GM23248 (cell line): ENCODE results near the gene PTPRN2. TPM values are rescaled to one million over a fixed set of nuclear protein-coding genes. Genes with fewer than 3 reads are reported as not detected.

ENCODE experiments used
- DNase-seq: peaks from one replicate; pipeline ENCODE4 v3.0.0-alpha.2; 2015
- H2AFZ ChIP-seq: fragments of 200-600 bp; sonication (generic); 2 replicates; pipeline ENCODE4 v1.6.1; 2016; ENCODE audit warnings: antibody characterized with exemption
- H3F3A ChIP-seq: fragments of 200-600 bp; sonication (generic); 2 replicates; pipeline ENCODE4 v1.6.1; 2016; ENCODE audit warnings: mild to moderate bottlenecking, antibody characterized with exemption, mixed run types; ENCODE audit not compliant: insufficient read depth
- H3K27ac ChIP-seq: fragments of 200-600 bp; sonication (generic); 2 replicates; pipeline ENCODE4 v1.5.1; 2016; ENCODE audit warnings: mild to moderate bottlenecking
- H3K27me3 ChIP-seq: fragments of 200-600 bp; sonication (generic); replicated peaks from 2 replicates; pipeline ENCODE4 v1.6.1; 2016; ENCODE audit warnings: mild to moderate bottlenecking; ENCODE audit not compliant: insufficient read depth
- H3K36me3 ChIP-seq: fragments of 200-600 bp; sonication (generic); 2 replicates; pipeline ENCODE4 v1.6.1; 2016; ENCODE audit warnings: low read depth, mild to moderate bottlenecking
- H3K4me1 ChIP-seq: fragments of 200-600 bp; sonication (generic); 2 replicates; pipeline ENCODE4 v1.6.1; 2016; ENCODE audit warnings: mild to moderate bottlenecking; ENCODE audit not compliant: insufficient read depth
- H3K4me2 ChIP-seq: fragments of 200-600 bp; sonication (generic); one replicate; pipeline ENCODE4 v1.6.1; 2016; ENCODE audit warnings: mild to moderate bottlenecking; ENCODE audit not compliant: unreplicated experiment
- H3K4me3 ChIP-seq: fragments of 200-600 bp; sonication (generic); 2 replicates; pipeline ENCODE4 v1.5.1; 2016; ENCODE audit warnings: mild to moderate bottlenecking
- H3K79me2 ChIP-seq: fragments of 200-600 bp; sonication (generic); 2 replicates; pipeline ENCODE4 v1.6.1; 2016; ENCODE audit warnings: mild to moderate bottlenecking; ENCODE audit not compliant: insufficient read depth
- H3K9ac ChIP-seq: fragments of 200-600 bp; sonication (generic); 2 replicates; pipeline ENCODE4 v1.6.1; 2016; ENCODE audit warnings: mild to moderate bottlenecking
- H3K9me2 ChIP-seq: fragments of 200-600 bp; sonication (generic); 2 replicates; pipeline ENCODE4 v1.6.1; 2016; ENCODE audit warnings: mixed run types, mild to moderate bottlenecking, moderate library complexity; ENCODE audit not compliant: insufficient read depth
- H3K9me3 ChIP-seq: fragments of 200-600 bp; sonication (generic); one replicate; pipeline ENCODE4 v1.6.1; 2017; ENCODE audit warnings: low read depth
- H4K20me1 ChIP-seq: fragments of 200-600 bp; sonication (generic); 2 replicates; pipeline ENCODE4 v1.6.0; 2016; ENCODE audit not compliant: insufficient read depth
- EZH2 ChIP-seq: fragments of 200-600 bp; sonication (generic); IDR thresholded peaks from 2 replicates; pipeline ENCODE4 v1.6.1; 2018; ENCODE audit warnings: antibody characterized with exemption, mild to moderate bottlenecking; ENCODE audit not compliant: insufficient read depth, poor library complexity, severe bottlenecking
- EZH2phosphoT487 ChIP-seq: fragments of 200-600 bp; sonication (generic); IDR thresholded peaks from 2 replicates; pipeline ENCODE4 v1.6.1; 2018; ENCODE audit warnings: antibody characterized with exemption, moderate library complexity, mild to moderate bottlenecking, low read depth; ENCODE audit not compliant: insufficient read depth
- WGBS, 2 experiments: methylation state at CpG; one replicate each; pipeline ENCODE4 v1.1.6; 2015 to 2017; ENCODE audit warnings: low lambda C conversion rate in 2 of 2, low coverage in 1 of 2; ENCODE audit errors: missing lambda C conversion rate in 2 of 2; 5-methylcytosine and 5-hydroxymethylcytosine counted together
- in situ Hi-C: fragments of 300-500 bp; cut with MboI; formaldehyde crosslinking; loops from 2 replicates; pipeline ENCODE4 v1.15.0; 2020
- polyA plus RNA-seq: library from polyadenylated mRNA; unstranded; fragments of >200 nt; fragmentation: Nextera tagmentation; extraction: Ambion mirVana; gene quantifications from 2 replicates; pipeline ENCODE4 v1.2.1, GENCODE V29; 2016
- total RNA-seq: library from RNA; depleted of rRNA; stranded (reverse); fragments of >200 nt; shearing (Covaris generic); gene quantifications from 2 replicates; pipeline ENCODE4 v1.2.3, GENCODE V29; 2014

The PTPRN2 gene
- total and polyA plus RNA-seq, 2 experiments from 2014 or later: 0.13 TPM; not detected in 1

DNA sequence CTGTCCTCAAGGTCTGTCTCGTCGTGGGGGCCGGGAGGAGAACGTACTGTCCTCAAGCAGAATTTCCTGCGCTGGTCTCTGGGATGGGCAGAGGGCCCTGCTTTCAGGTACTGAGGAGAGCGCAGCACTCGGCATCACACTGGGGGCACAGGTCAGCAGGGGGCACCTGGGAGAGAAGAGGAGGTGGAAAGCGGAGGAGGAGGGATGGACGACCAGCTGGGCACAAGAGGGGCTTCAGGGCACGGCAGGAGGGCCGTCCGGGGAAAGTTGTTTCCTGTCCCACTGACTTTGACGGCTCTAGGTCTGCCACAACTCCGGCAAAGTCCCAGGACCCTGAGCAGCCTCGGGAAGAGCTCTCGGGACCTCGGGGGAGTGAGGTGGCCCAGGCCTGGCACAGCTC lies 714.0 kb downstream of the PTPRN2 start:
- no peaks in the 10 kb centered on the region for H3K27me3 ChIP-seq
- no peak for DNase-seq
- H3K4me2 ChIP-seq: no peak overlapping the region
- no peak overlapping the region for H3K9ac ChIP-seq
- no peak overlapping the region for H3K4me3 ChIP-seq
- no peak overlapping the region for H3K27ac ChIP-seq
- H3K4me1 ChIP-seq: no peaks in the 10 kb centered on the region
- in situ Hi-C loops: no loop called here
- no peaks in the 10 kb centered on the region for H3F3A ChIP-seq
- H3K9me2 ChIP-seq: no peaks in the 10 kb centered on the region
- H3K9me3 ChIP-seq: no peaks in the 10 kb centered on the region
- H4K20me1 ChIP-seq: no peaks in the 10 kb centered on the region
- H3K36me3 ChIP-seq: no peaks in the 10 kb centered on the region
- TF ChIP-seq EZH2 (no peak), EZH2phosphoT487 (no peak)
- no peak overlapping the region for H2AFZ ChIP-seq
- no peaks in the 10 kb centered on the region for H3K79me2 ChIP-seq
- WGBS, 2 experiments: 35 to 36% methylated on average over 17 of the region's 17 CpGs

DNA sequence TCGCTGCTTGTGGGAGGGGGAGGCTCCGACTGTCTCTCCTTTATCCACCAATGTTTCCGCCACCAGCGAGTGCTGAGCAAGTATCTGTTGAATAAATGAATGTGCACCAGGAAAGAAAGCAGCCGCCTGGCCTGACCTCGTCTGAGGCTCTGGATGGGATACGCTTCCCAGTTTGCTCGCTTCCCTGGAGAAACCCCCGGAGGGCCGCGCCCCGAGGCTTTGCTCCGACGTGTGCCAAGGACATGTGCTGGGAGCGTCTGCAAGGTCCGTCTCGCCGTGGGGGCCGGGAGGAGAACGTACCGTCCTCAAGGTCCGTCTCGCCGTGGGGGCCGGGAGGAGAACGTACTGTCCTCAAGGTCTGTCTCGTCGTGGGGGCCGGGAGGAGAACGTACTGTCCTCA lies 714.4 kb downstream of the PTPRN2 start:
- no peak for DNase-seq
- Histone ChIP-seq H2AFZ (no peak overlapping the region), H3K9ac (no peak overlapping the region), H3K27ac (no peak overlapping the region), H3K4me1 (no peaks in the 10 kb centered on the region), H3K27me3 (no peaks in the 10 kb centered on the region), H3F3A (no peaks in the 10 kb centered on the region), H3K4me2 (no peak overlapping the region), H3K9me3 (no peaks in the 10 kb centered on the region), H4K20me1 (no peaks in the 10 kb centered on the region), H3K4me3 (no peak overlapping the region), H3K9me2 (no peaks in the 10 kb centered on the region), H3K79me2 (no peaks in the 10 kb centered on the region), H3K36me3 (no peaks in the 10 kb centered on the region)
- TF ChIP-seq EZH2phosphoT487 (no peak), EZH2 (no peak)
- in situ Hi-C loops: no loop called here
- WGBS, 2 experiments: 57 to 60% methylated on average over 23 to 28 of the region's 30 CpGs

DNA sequence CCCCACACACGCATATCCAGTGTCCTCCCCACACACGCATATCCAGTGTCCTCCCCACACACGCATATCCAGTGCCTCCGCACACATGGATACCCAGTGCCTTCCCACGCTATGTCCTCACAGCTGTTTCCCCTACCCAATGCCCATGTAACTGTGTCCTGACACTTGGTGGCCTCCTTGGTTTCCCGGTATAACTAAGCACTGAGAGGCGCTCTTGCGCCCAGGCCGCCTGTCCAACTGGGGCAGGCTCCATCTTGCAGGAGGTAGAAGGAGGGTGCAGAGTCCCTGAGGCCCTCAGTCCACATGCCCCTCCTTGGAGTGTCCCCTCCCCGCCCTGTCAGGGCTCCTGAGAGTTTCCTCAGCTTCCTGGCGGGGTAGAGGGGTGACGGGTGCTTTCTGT lies 715.2 kb downstream of the PTPRN2 start:
- Histone ChIP-seq H3K79me2 (no peaks in the 10 kb centered on the region), H2AFZ (no peak overlapping the region), H3K4me1 (no peaks in the 10 kb centered on the region), H3K27ac (no peak overlapping the region), H3F3A (no peaks in the 10 kb centered on the region), H3K27me3 (no peaks in the 10 kb centered on the region), H4K20me1 (no peaks in the 10 kb centered on the region), H3K4me2 (no peak overlapping the region), H3K4me3 (no peak overlapping the region), H3K36me3 (no peaks in the 10 kb centered on the region), H3K9me2 (no peaks in the 10 kb centered on the region), H3K9ac (no peak overlapping the region), H3K9me3 (no peaks in the 10 kb centered on the region)
- no peak for DNase-seq
- no peak for TF ChIP-seq EZH2
- no peak for TF ChIP-seq EZH2phosphoT487
- 50 to 61% methylated on average over 11 to 12 of the region's 12 CpGs for WGBS, 2 experiments
- in situ Hi-C loops: no loop called here

DNA sequence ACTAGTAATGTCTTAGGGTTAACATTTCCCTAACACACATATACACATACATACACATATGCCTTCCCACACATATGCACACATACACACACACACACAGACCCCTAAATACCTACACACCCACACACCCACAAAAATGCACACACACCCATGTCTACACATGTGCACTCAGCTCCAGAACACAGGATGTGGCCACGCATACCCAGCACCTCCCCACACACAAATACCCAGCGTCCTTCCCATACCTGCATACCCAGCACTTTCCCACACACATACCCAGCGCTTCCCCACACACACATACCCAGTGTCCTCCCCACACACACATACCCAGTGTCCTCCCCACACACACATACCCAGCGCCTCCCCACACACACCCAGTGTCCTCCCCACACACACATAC lies 715.9 kb downstream of the PTPRN2 start:
- H2AFZ ChIP-seq: no peak overlapping the region
- no peaks in the 10 kb centered on the region for H3K9me3 ChIP-seq
- H3K27me3 ChIP-seq: no peaks in the 10 kb centered on the region
- no peak overlapping the region for H3K27ac ChIP-seq
- H3K4me1 ChIP-seq: no peaks in the 10 kb centered on the region
- H3K4me3 ChIP-seq: no peak overlapping the region
- no peaks in the 10 kb centered on the region for H3K36me3 ChIP-seq
- no peak for TF ChIP-seq EZH2
- TF ChIP-seq EZH2phosphoT487: no peak
- no peaks in the 10 kb centered on the region for H3K9me2 ChIP-seq
- 34% methylated on average over 2 to 4 of the region's 4 CpGs for WGBS, 2 experiments
- in situ Hi-C loops: no loop called here
- H3F3A ChIP-seq: no peaks in the 10 kb centered on the region
- H3K79me2 ChIP-seq: no peaks in the 10 kb centered on the region
- no peaks in the 10 kb centered on the region for H4K20me1 ChIP-seq
- no peak overlapping the region for H3K4me2 ChIP-seq
- DNase-seq: no peak
- no peak overlapping the region for H3K9ac ChIP-seq

DNA sequence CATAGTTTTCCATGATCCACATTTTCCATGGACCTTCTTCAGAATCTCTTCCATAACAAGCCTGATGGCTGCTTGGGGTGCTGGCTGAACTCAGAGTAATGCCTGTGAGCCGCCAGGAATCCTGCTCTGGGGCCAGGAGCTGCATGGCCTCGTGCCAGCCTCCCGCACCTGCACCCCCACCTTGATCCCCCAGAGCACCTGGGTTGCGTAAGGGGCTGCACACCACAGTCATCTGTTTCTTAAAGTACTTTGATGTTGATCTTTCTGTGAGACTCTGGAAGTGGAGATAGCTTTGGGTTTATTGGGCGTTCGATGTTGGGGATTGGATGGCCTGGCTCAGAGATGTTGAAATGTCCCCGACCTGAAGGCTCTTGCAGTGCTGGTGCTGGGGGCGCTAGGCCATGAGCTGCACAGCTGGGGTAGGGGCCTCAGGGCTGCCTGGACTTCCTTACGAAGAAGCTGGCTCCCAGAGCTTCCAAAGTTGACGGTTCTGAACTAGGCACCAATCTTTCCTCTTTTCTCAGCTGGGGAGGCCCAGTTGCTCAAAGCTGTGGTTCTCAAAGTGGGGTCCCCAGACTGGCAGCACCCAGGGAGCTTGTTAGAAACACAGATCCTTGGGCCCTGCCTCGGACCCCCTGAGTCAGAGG lies 716.9 kb downstream of the PTPRN2 start:
- Histone ChIP-seq H3F3A (no peaks in the 10 kb centered on the region), H3K36me3 (no peaks in the 10 kb centered on the region), H3K9ac (no peak overlapping the region), H3K4me2 (no peak overlapping the region), H3K9me2 (no peaks in the 10 kb centered on the region), H3K27me3 (no peaks in the 10 kb centered on the region), H2AFZ (no peak overlapping the region), H4K20me1 (no peaks in the 10 kb centered on the region), H3K4me3 (no peak overlapping the region), H3K4me1 (no peaks in the 10 kb centered on the region), H3K79me2 (no peaks in the 10 kb centered on the region), H3K9me3 (no peaks in the 10 kb centered on the region), H3K27ac (no peak overlapping the region)
- DNase-seq: no peak
- 9 to 10% methylated on average over 11 of the region's 11 CpGs for WGBS, 2 experiments
- no peak for TF ChIP-seq EZH2phosphoT487
- no peak for TF ChIP-seq EZH2
- in situ Hi-C loops: no loop called here
